H1 (cell line): ENCODE results near the gene CLDN12. TPM values are rescaled to one million over a fixed set of nuclear protein-coding genes. Genes with fewer than 3 reads are reported as not detected.

Source experiments
- CTCF ChIA-PET: fragments of 300-600 bp; sonication (Branson Sonifier 250); formaldehyde crosslinking; loops from one replicate; lab custom pipeline; 2021; ENCODE audit not compliant: partially characterized antibody; lab: Charles Lee
- POLR2A ChIA-PET: fragments of 300-600 bp; sonication (Branson Sonifier 250); formaldehyde crosslinking; loops from one replicate; lab custom pipeline; 2021; ENCODE audit warnings: inconsistent platforms; ENCODE audit not compliant: partially characterized antibody; lab: Charles Lee
- DNase-seq, 2 experiments: peaks; one replicate each; pipeline versions ENCODE4 v3.0.0 to v3.0.0-alpha.2; 2010 to 2022; ENCODE audit warnings: low spot score in 2 of 2, low read depth in 1 of 2, mixed read lengths in 1 of 2
- FAIRE-seq: peaks from 2 replicates; lab custom pipeline; 2011; peaks lifted over from hg19 to GRCh38; lab: Jason Lieb, UNC
- H2AFZ ChIP-seq: 2 replicates; pipeline ENCODE4 v1.8.1; 2012; ENCODE audit warnings: low read length, inconsistent platforms
- H2AK5ac ChIP-seq: 2 replicates; pipeline ENCODE4 v1.6.1; 2013; ENCODE audit warnings: low read depth, low read length
- H2BK120ac ChIP-seq: replicated peaks from 2 replicates; pipeline ENCODE3; 2013; ENCODE audit warnings: low read depth, low read length, inconsistent platforms
- H2BK12ac ChIP-seq: 2 replicates; pipeline ENCODE4 v1.6.1; 2013; ENCODE audit warnings: low read depth, low read length
- H2BK15ac ChIP-seq: 2 replicates; pipeline ENCODE4 v1.6.1; 2013; ENCODE audit warnings: low read length
- H2BK20ac ChIP-seq: 2 replicates; pipeline ENCODE4 v1.6.1; 2013; ENCODE audit warnings: low read length
- H2BK5ac ChIP-seq: 2 replicates; pipeline ENCODE4 v1.6.1; 2013; ENCODE audit warnings: low read depth, low read length
- H3K14ac ChIP-seq: 2 replicates; pipeline ENCODE4 v1.6.1; 2013; ENCODE audit warnings: inconsistent platforms; ENCODE audit not compliant: insufficient read length
- H3K18ac ChIP-seq: 2 replicates; pipeline ENCODE4 v1.6.1; 2013; ENCODE audit warnings: low read length; ENCODE audit errors: extremely low read depth
- H3K23ac ChIP-seq: 2 replicates; pipeline ENCODE4 v1.6.1; 2013; ENCODE audit warnings: inconsistent platforms; ENCODE audit not compliant: insufficient read length
- H3K23me2 ChIP-seq: 2 replicates; pipeline ENCODE4 v1.6.1; 2013; ENCODE audit warnings: low read depth, low read length
- H3K27ac ChIP-seq: 2 replicates; pipeline ENCODE4 v1.6.1; 2011; ENCODE audit warnings: low read depth, low read length, inconsistent platforms
- H3K27me3 ChIP-seq, 4 experiments: replicated peaks in 1 of 4; 1 replicate in 1 of 4; 2 replicates in 3 of 4; pipeline versions ENCODE4 v1.6.1 to v1.8.1; 2011 to 2013; ENCODE audit warnings: low read length in 3 of 4, mild to moderate bottlenecking in 3 of 4, inconsistent platforms in 2 of 4, mixed read lengths in 2 of 4, moderate library complexity in 1 of 4; ENCODE audit not compliant: control insufficient read depth in 3 of 4, insufficient read depth in 3 of 4; ENCODE audit errors: extremely low read depth in 1 of 4
- H3K36me3 ChIP-seq, 4 experiments: 2 replicates each; pipeline versions ENCODE4 v1.6.1 to v1.8.1; 2011 to 2013; ENCODE audit warnings: mild to moderate bottlenecking in 4 of 4, low read length in 3 of 4, moderate library complexity in 2 of 4, control low read depth in 1 of 4, inconsistent platforms in 1 of 4; ENCODE audit not compliant: insufficient read depth in 4 of 4, control insufficient read depth in 2 of 4
- H3K4ac ChIP-seq: replicated peaks from 2 replicates; pipeline ENCODE3; 2013; ENCODE audit warnings: low read length, low read depth, mixed read lengths, inconsistent platforms; ENCODE audit not compliant: insufficient read length
- H3K4me1 ChIP-seq, 4 experiments: replicated peaks in 1 of 4; 1 replicate in 1 of 4; 2 replicates in 3 of 4; pipeline versions ENCODE4 v1.6.1 to v1.8.1; 2011 to 2013; ENCODE audit warnings: low read length in 3 of 4, inconsistent platforms in 2 of 4, mixed read lengths in 1 of 4; ENCODE audit not compliant: insufficient read depth in 4 of 4, control insufficient read depth in 3 of 4
- H3K4me2 ChIP-seq, 2 experiments: 2 replicates each; pipeline versions ENCODE4 v1.6.1 to v1.8.1; 2011 to 2013; ENCODE audit warnings: low read depth in 2 of 2, low read length in 2 of 2, control low read depth in 1 of 2, inconsistent platforms in 1 of 2, mild to moderate bottlenecking in 1 of 2; ENCODE audit not compliant: insufficient read depth in 1 of 2
- H3K4me3 ChIP-seq, 4 experiments: fragments of 200-600, 300-600 bp in 1 of 4; sonication (generic), shearing (Covaris generic), sonication (Bioruptor Twin) in 1 of 4; 2 replicates each; pipeline versions ENCODE4 v1.5.1 to v1.8.1; 2011 to 2016; ENCODE audit warnings: low read length in 4 of 4, low read depth in 3 of 4, control low read depth in 2 of 4, inconsistent platforms in 2 of 4, mild to moderate bottlenecking in 2 of 4, mixed read lengths in 1 of 4, moderate library complexity in 1 of 4; ENCODE audit not compliant: insufficient read depth in 2 of 4; ENCODE audit errors: extremely low read depth in 1 of 4
- H3K56ac ChIP-seq: replicated peaks from 2 replicates; pipeline ENCODE3; 2013; ENCODE audit warnings: low read depth, mild to moderate bottlenecking, mixed read lengths, low read length, inconsistent platforms; ENCODE audit not compliant: insufficient read length
- H3K79me1 ChIP-seq: 2 replicates; pipeline ENCODE4 v1.6.1; 2013; ENCODE audit warnings: low read depth, low read length, control low read depth
- H3K79me2 ChIP-seq, 2 experiments: 2 replicates each; pipeline versions ENCODE4 v1.6.1 to v1.8.1; 2012 to 2013; ENCODE audit warnings: low read length in 2 of 2, mild to moderate bottlenecking in 2 of 2, inconsistent platforms in 1 of 2; ENCODE audit not compliant: insufficient read depth in 2 of 2, control insufficient read depth in 1 of 2
- H3K9ac ChIP-seq, 4 experiments: replicated peaks in 1 of 4; 1 replicate in 1 of 4; 2 replicates in 3 of 4; pipeline versions ENCODE4 v1.6.1 to v1.8.1; 2011 to 2013; ENCODE audit warnings: low read depth in 3 of 4, low read length in 3 of 4, control low read depth in 2 of 4, mild to moderate bottlenecking in 2 of 4, moderate library complexity in 2 of 4, inconsistent platforms in 1 of 4; ENCODE audit errors: extremely low read depth in 1 of 4
- H3K9me3 ChIP-seq, 2 experiments: 2 replicates each; pipeline versions ENCODE4 v1.6.1 to v1.8.1; 2012 to 2013; ENCODE audit warnings: mild to moderate bottlenecking in 2 of 2, moderate library complexity in 2 of 2, control low read depth in 1 of 2, inconsistent platforms in 1 of 2, low read depth in 1 of 2, low read length in 1 of 2, mixed read lengths in 1 of 2; ENCODE audit not compliant: insufficient read depth in 2 of 2
- H4K20me1 ChIP-seq, 2 experiments: replicated peaks in 1 of 2; 2 replicates each; pipeline versions ENCODE3 to v1.8.1; 2011 to 2013; ENCODE audit warnings: inconsistent platforms in 2 of 2, low read length in 2 of 2, mild to moderate bottlenecking in 1 of 2; ENCODE audit not compliant: insufficient read depth in 2 of 2, control insufficient read depth in 1 of 2
- H4K5ac ChIP-seq: 2 replicates; pipeline ENCODE4 v1.6.1; 2013; ENCODE audit warnings: low read length, low read depth, mixed read lengths, inconsistent platforms; ENCODE audit not compliant: insufficient read length
- H4K8ac ChIP-seq: 2 replicates; pipeline ENCODE4 v1.8.0; 2013; ENCODE audit warnings: mild to moderate bottlenecking, moderate library complexity, low read length, inconsistent platforms; ENCODE audit not compliant: insufficient read depth; ENCODE audit errors: extremely low read depth
- H4K91ac ChIP-seq: replicated peaks from 2 replicates; pipeline ENCODE3; 2013; ENCODE audit warnings: low read length, mixed read lengths, inconsistent platforms; ENCODE audit not compliant: insufficient read length
- ATF2 ChIP-seq: IDR thresholded peaks from 2 replicates; pipeline ENCODE4 v1.6.1; 2012; ENCODE audit warnings: low read length, inconsistent platforms
- ATF3 ChIP-seq: IDR thresholded peaks from 2 replicates; pipeline ENCODE4 v1.6.1; 2011; ENCODE audit warnings: low read depth, mild to moderate bottlenecking, low read length; ENCODE audit not compliant: insufficient read depth
- BRCA1 ChIP-seq: IDR thresholded peaks from 2 replicates; pipeline ENCODE4 v1.6.1; 2012; ENCODE audit warnings: low read depth, low read length, improper control_type of control experiment
- CBX5 ChIP-seq: fragments of 300-800, 300-1000 bp; sonication (generic); IDR thresholded peaks from 2 replicates; pipeline ENCODE4 v1.7.1; 2016; ENCODE audit warnings: antibody characterized with exemption, low read length, low read depth
- EGR1 ChIP-seq: IDR thresholded peaks from 2 replicates; pipeline ENCODE4 v1.6.1; 2011; ENCODE audit warnings: low read depth, low read length, borderline replicate concordance
- HDAC2 ChIP-seq, 2 experiments: fragments of 300-600 bp in 1 of 2; sonication (generic) in 1 of 2; IDR thresholded peaks; 2 replicates each; pipeline ENCODE4 v1.6.1; 2011 to 2012; ENCODE audit warnings: low read depth in 2 of 2, low read length in 2 of 2, mild to moderate bottlenecking in 2 of 2, moderate library complexity in 2 of 2, borderline replicate concordance in 1 of 2, inconsistent platforms in 1 of 2
- JUND ChIP-seq: IDR thresholded peaks from 2 replicates; pipeline ENCODE4 v1.6.1; 2011; ENCODE audit warnings: mild to moderate bottlenecking, improper control_type of control experiment, low read length
- RAD21 ChIP-seq, 2 experiments: IDR thresholded peaks in 1 of 2; conservative IDR thresholded peaks in 1 of 2; 2 replicates each; pipeline ENCODE4 v1.6.1; 2011; ENCODE audit warnings: low read depth in 2 of 2, low read length in 2 of 2, improper control_type of control experiment in 1 of 2, inconsistent platforms in 1 of 2, mild to moderate bottlenecking in 1 of 2, moderate library complexity in 1 of 2
- TAF7 ChIP-seq: optimal IDR thresholded peaks from 2 replicates; pipeline ENCODE3; 2011; ENCODE audit warnings: low read depth, mild to moderate bottlenecking, inconsistent platforms, low read length, moderate library complexity, borderline replicate concordance
- USF2 ChIP-seq: IDR thresholded peaks from 2 replicates; pipeline ENCODE4 v1.6.1; 2011; ENCODE audit warnings: low read length, improper control_type of control experiment
- WGBS, 2 experiments: shearing (Covaris generic) in 1 of 2; methylation state at CpG; one replicate each; pipeline versions ENCODE4 v1.1.6 to v1.1.7; 2013 to 2015; ENCODE audit warnings: low lambda C conversion rate in 2 of 2, mixed read lengths in 2 of 2, inconsistent platforms in 1 of 2, low coverage in 1 of 2, missing lambda C conversion rate in 1 of 2; ENCODE audit not compliant: insufficient replicate concordance in 2 of 2, insufficient coverage in 1 of 2, insufficient read length in 1 of 2; ENCODE audit errors: extremely low coverage in 1 of 2, missing lambda C conversion rate in 1 of 2; 5-methylcytosine and 5-hydroxymethylcytosine counted together
- polyA plus RNA-seq, 7 experiments: library from polyadenylated mRNA; depleted of rRNA in 3 of 7; stranded (reverse) in 5 of 7; unstranded in 2 of 7; fragments of >200 nt in 5 of 7; fragments of 200-250 nt in 2 of 7; gene quantifications; 1 replicate in 5 of 7; 2 replicates in 1 of 7; 4 replicates in 1 of 7; pipeline versions ENCODE4 v1.2.1 to v1.2.3, GENCODE V29; 2011 to 2013; ENCODE audit warnings: missing spikeins in 2 of 7, mixed read lengths in 2 of 7
- total RNA-seq: library from RNA; stranded (reverse); fragmentation: NEBNext Ultra II Directional; extraction: Animal tissue kit (Norgen Biotek cat#: 25700); gene quantifications from 2 replicates; pipeline ENCODE4 v1.2.1, GENCODE V29; 2021

The CLDN12 gene
- total and polyA plus RNA-seq, 2 of the 8 experiments (the other 6 are each of a cell fraction or from before 2014, with no cell fraction given) = 49.2 to 127 TPM

DNA sequence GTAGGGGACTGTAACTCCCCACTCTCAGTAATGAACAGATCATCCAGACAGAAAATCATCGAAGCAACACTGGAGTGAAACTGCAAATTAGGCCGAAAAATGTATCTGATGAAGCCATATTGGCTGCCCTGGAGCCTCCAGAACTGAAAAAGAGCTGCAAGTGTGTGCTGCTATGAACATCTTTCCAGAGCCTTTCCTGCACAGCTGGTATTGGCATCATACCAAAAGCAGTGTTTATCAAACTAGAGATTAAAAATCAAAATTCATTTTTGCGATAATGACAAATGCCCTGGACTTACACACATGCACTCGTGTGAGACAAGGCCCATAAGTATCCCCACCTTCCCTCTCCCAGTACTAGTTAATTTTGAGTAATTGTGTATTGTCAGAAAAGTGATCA, 6.8 kb upstream of the CLDN12 start:
- Histone ChIP-seq H3K27ac (no peak overlapping the region), H4K5ac (no peak overlapping the region), H2AFZ (no peak overlapping the region), H3K4me1 (no peaks in the 10 kb centered on the region), H3K9ac (no peak overlapping the region), H2BK120ac (no peak overlapping the region), H3K4me2 (no peak overlapping the region), H3K36me3 (no peaks in the 10 kb centered on the region), H4K91ac (no peak overlapping the region), H3K79me1 (no peaks in the 10 kb centered on the region), H3K18ac (no peak overlapping the region), H2BK20ac (no peak overlapping the region), H2BK12ac (no peak overlapping the region), H3K4ac (no peak overlapping the region), H3K56ac (no peak overlapping the region), H3K4me3 (no peak overlapping the region), H3K27me3 (no peaks in the 10 kb centered on the region), H3K79me2 (no peaks in the 10 kb centered on the region), H2BK15ac (no peak overlapping the region), H2BK5ac (no peak overlapping the region), H3K23ac (no peak overlapping the region), H2AK5ac (no peak overlapping the region), H3K23me2 (no peaks in the 10 kb centered on the region; the same call in 1 of the 2 replicates), H4K8ac (no peak overlapping the region), H3K14ac (no peak overlapping the region), H4K20me1 (no peaks in the 10 kb centered on the region), H3K9me3 (no peaks in the 10 kb centered on the region; a peak in 1 of 4 replicates)
- ChIA-PET POLR2A (no interaction called here), CTCF (no interaction called here)
- FAIRE-seq (no peak), DNase-seq (no peak)
- 92% methylated on average over 4 of the region's 4 CpGs; no CpG with 5 or more reads in 1 of the 2 experiments for WGBS, 2 experiments
- no peak for TF ChIP-seq USF2
- TF ChIP-seq CBX5 = no peak
- no peak for TF ChIP-seq TAF7
- TF ChIP-seq BRCA1 = no peak
- TF ChIP-seq ATF2 = no peak
- no peak for TF ChIP-seq HDAC2 (IDR thresholded peaks at IDR 0.05; ENCODE audit: borderline replicate concordance in 1 of 2, low read depth in 2 of 2, low read length in 2 of 2)
- no peak for TF ChIP-seq JUND
- TF ChIP-seq EGR1 = no peak
- no peak for TF ChIP-seq ATF3
- no peak for TF ChIP-seq RAD21 (IDR thresholded peaks at IDR 0.05 in 1 of 2, conservative IDR thresholded peaks at IDR 0.05 in 1 of 2; ENCODE audit: low read depth in 2 of 2, low read length in 2 of 2)
